Stimulated activated naive B cell treated with anti-CD40 and anti-IgM and Interleukin-4, amounts not matched to agents 10 μg/mL and 1 μg/mL and 100 μg/mL, for 72 hours (primary cell): ENCODE data around the gene DIAPH1.

Experiments
- ATAC-seq, 2 donors: fragments of 150-1000 bp; cut with Tn5 transposase; replicated peaks; 2 replicates each; pipeline ENCODE4 v1.10.0; 2021; ENCODE audit warnings: moderate library complexity in 1 of 2
- DNase-seq: peaks from one replicate; pipeline ENCODE4 v3.0.0; 2021
- H3K27ac Mint-ChIP-seq: one replicate; pipeline ENCODE4 v1.8.0; 2022; ENCODE audit warnings: mild to moderate bottlenecking, mixed read lengths
- H3K27me3 Mint-ChIP-seq, 2 donors: one replicate each; pipeline ENCODE4 v1.8.0; 2022; ENCODE audit warnings: mixed read lengths in 2 of 2
- H3K36me3 Mint-ChIP-seq, 2 donors: one replicate each; pipeline ENCODE4 v1.8.0; 2022; ENCODE audit warnings: mixed read lengths in 2 of 2, mild to moderate bottlenecking in 1 of 2
- H3K4me1 Mint-ChIP-seq, 2 donors: one replicate each; pipeline ENCODE4 v1.8.0; 2022; ENCODE audit warnings: mixed read lengths in 2 of 2, mild to moderate bottlenecking in 1 of 2
- H3K4me3 Mint-ChIP-seq, 2 donors: one replicate each; pipeline ENCODE4 v1.8.0; 2022; ENCODE audit warnings: mild to moderate bottlenecking in 2 of 2, mixed read lengths in 2 of 2, moderate library complexity in 1 of 2
- H3K9me3 Mint-ChIP-seq, 2 donors: one replicate each; pipeline ENCODE4 v1.8.0; 2022; ENCODE audit warnings: mixed read lengths in 2 of 2, mild to moderate bottlenecking in 1 of 2

Gene DIAPH1

GRCh38 chr5:141510850-141511601, 107.8 kb downstream of the DIAPH1 start:
- H3K36me3 Mint-ChIP-seq = peaks cover 22 to 35% of the 10 kb centered on the region in 2 donors
- ATAC-seq (peak in 1 of 2 donors; percentile 17), DNase-seq (no peak)
- peak overlapping the region; percentile 59 for H3K27ac Mint-ChIP-seq
- no peaks in the 10 kb centered on the region for H3K27me3 Mint-ChIP-seq
- peaks cover 0 to 3% of the 10 kb centered on the region in 2 donors for H3K9me3 Mint-ChIP-seq
- H3K4me1 Mint-ChIP-seq = peaks cover 63 to 78% of the 10 kb centered on the region in 2 donors
- H3K4me3 Mint-ChIP-seq = no peak overlapping the region

DNA sequence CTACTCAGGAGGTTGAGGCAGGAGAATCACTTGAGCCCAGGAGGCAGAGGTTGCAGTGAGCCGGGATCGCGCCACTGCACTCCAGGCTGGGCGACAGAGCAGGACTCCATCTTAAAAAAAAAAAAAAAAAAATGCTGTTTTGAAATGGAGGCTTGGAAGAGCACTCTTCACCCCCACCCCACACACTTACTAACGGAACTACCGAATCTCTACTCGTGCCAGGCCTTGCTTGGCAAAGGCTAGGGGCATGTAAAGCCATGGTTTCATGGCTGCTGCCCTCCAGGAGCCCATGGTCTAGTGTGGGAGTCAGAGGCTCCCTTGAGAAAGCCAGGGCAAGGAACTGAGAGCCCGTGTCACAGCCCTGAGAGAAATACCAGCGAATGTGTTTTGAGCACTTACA, 108.6 kb downstream of the DIAPH1 start:
- ATAC-seq (no peak), DNase-seq (no peak)
- Mint-ChIP-seq H3K27me3 (peaks cover 0 to 4% of the 10 kb centered on the region in 2 donors), H3K4me3 (no peak overlapping the region), H3K27ac (peak overlapping the region; percentile 11), H3K4me1 (peaks cover 58 to 73% of the 10 kb centered on the region in 2 donors), H3K9me3 (peaks cover 0 to 3% of the 10 kb centered on the region in 2 donors), H3K36me3 (peaks cover 19 to 28% of the 10 kb centered on the region in 2 donors)

DNA sequence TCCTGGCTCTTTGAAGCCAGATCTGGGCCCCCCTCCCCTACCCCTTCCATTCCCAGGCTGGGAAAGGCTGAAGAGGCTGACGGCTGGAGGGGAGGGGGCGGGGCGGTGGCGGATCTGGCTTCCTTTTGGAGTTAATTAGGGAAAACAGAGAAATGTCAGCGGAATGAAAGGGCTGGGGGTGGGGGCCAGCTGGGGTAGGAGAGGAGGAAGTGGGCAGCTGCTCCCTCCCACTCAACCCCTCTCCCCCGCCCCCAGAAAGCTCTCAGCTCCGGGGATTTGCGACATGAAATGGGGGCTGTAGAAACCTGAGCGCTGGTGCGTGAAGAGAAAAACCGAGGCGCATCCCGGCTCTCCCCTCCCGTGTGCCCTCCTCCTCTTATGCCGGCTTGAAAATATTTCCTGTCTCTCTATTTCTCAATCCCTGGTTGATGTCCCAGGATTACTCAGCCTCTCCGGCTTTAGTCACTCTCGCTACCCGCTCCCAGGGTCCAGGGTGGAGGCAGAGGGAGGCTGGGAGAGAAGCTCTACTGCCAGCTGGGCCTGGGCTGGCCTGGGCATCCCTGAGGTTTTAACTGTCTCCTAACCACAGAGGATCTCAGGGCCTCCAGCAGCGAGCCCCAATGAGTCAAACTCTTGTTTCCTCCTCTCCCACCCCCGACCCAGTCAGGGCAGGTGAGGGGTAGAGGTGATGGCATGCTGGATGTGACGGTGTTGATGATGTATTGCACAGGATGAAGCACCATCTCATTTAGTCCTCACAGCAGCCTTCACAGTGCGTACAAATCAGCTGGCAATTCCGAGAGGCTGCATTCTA, 109.8 kb downstream of the DIAPH1 start:
- Mint-ChIP-seq H3K27me3 (peaks cover 0 to 8% of the 10 kb centered on the region in 2 donors), H3K4me3 (peak overlapping the region; percentile 32 to 70), H3K27ac (peak overlapping the region; percentile 84), H3K36me3 (peaks cover 14 to 18% of the 10 kb centered on the region in 2 donors), H3K4me1 (peaks cover 51 to 65% of the 10 kb centered on the region in 2 donors), H3K9me3 (peaks cover 0 to 3% of the 10 kb centered on the region in 2 donors)
- peak in 1 of 2 donors; percentile 16 for ATAC-seq
- no peak for DNase-seq

GRCh38 chr5:141508440-141508797, 110.4 kb downstream of the DIAPH1 start:
- Mint-ChIP-seq H3K27ac (peak overlapping the region; percentile 28), H3K9me3 (peaks cover 0 to 3% of the 10 kb centered on the region in 2 donors), H3K4me3 (peak overlapping the region in 1 of 2 donors; percentile 0), H3K36me3 (peaks cover 9 to 13% of the 10 kb centered on the region in 2 donors), H3K27me3 (peaks cover 0 to 8% of the 10 kb centered on the region in 2 donors), H3K4me1 (peaks cover 49 to 64% of the 10 kb centered on the region in 2 donors)
- DNase-seq (no peak), ATAC-seq (no peak)

DNA sequence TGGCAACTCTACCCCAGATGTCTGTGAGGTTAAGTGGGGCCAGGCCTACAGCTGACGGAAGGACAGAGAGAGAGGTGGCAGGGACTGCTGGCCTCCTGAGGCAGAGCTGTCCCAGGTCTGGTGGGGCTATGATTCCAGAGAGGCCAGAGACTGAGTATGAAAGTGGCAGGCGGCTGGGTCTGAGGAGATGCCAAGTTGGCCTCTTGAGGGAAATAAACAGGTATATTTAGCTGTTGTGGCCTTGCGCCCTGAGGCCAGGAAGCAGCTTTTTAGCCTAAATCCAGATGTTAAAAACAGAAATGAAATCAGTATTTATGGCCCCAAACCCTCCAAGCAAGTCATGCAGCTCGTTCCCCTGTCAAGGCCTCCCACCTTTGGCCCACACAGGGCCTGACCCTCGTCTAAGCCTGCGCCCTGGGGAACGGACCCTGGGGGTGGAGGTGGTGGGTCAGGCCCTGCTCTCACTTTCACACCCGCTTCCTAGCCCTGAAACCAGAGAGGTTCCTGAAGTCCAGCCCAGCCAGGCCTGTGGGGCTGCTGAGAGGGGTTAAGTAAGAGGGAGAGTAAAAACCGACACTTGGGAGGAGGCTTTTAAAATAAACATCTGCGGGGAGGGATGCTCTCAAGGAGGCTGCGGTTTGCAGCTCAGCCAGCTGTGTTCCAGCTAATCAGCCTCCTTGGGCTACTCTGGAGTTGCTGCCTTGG, 111.3 kb downstream of the DIAPH1 start:
- ATAC-seq (peak; percentile 26 to 40), DNase-seq (no peak)
- H3K4me3 Mint-ChIP-seq = peak overlapping the region in 1 of 2 donors; percentile 25
- peaks cover 43 to 55% of the 10 kb centered on the region in 2 donors for H3K4me1 Mint-ChIP-seq
- H3K36me3 Mint-ChIP-seq = peaks cover 5 to 7% of the 10 kb centered on the region in 2 donors
- H3K9me3 Mint-ChIP-seq = peaks cover 0 to 3% of the 10 kb centered on the region in 2 donors
- peaks cover 0 to 8% of the 10 kb centered on the region in 2 donors for H3K27me3 Mint-ChIP-seq
- H3K27ac Mint-ChIP-seq = peak overlapping the region; percentile 62

- Mint-ChIP-seq H3K36me3 (peaks cover 3 to 4% of the 10 kb centered on the region in 2 donors), H3K9me3 (peaks cover 0 to under 1% of the 10 kb centered on the region in 2 donors), H3K27me3 (peaks cover 4 to 8% of the 10 kb centered on the region in 2 donors), H3K4me3 (no peak overlapping the region), H3K27ac (peak overlapping the region; percentile 62), H3K4me1 (peaks cover 35 to 47% of the 10 kb centered on the region in 2 donors)
- DNase-seq (no peak), ATAC-seq (no peak)
Observed at GRCh38 chr5:141506381-141507155, 112.2 kb downstream of the DIAPH1 start.

- Mint-ChIP-seq H3K27ac (no peak overlapping the region), H3K36me3 (peaks cover 0 to 3% of the 10 kb centered on the region in 2 donors), H3K27me3 (peaks cover 4 to 9% of the 10 kb centered on the region in 2 donors), H3K4me3 (no peak overlapping the region), H3K9me3 (no peaks in the 10 kb centered on the region), H3K4me1 (peaks cover 21 to 29% of the 10 kb centered on the region in 2 donors)
- ATAC-seq = no peak
- DNase-seq = no peak
Observed at GRCh38 chr5:141504216-141504615, 114.6 kb downstream of the DIAPH1 start.

GRCh38 chr5:141503681-141504080, 115.1 kb downstream of the DIAPH1 start:
- Mint-ChIP-seq H3K27me3 (peaks cover 5 to 15% of the 10 kb centered on the region in 2 donors), H3K4me1 (peaks cover 19 to 24% of the 10 kb centered on the region in 2 donors), H3K9me3 (no peaks in the 10 kb centered on the region), H3K27ac (no peak overlapping the region), H3K36me3 (peaks cover 0 to 3% of the 10 kb centered on the region in 2 donors), H3K4me3 (no peak overlapping the region)
- ATAC-seq = peak in 1 of 2 donors; percentile 6
- no peak for DNase-seq

- Mint-ChIP-seq H3K36me3 (peaks cover 3 to 4% of the 10 kb centered on the region in 2 donors), H3K27me3 (peaks cover 16 to 31% of the 10 kb centered on the region in 2 donors), H3K9me3 (no peaks in the 10 kb centered on the region), H3K4me1 (peaks cover 4 to 6% of the 10 kb centered on the region in 2 donors), H3K27ac (no peak overlapping the region), H3K4me3 (no peak overlapping the region)
- no peak for DNase-seq
- no peak for ATAC-seq
Observed at GRCh38 chr5:141501761-141502160, 117.0 kb downstream of the DIAPH1 start.

- Mint-ChIP-seq H3K9me3 (no peaks in the 10 kb centered on the region), H3K27me3 (peaks cover 31 to 68% of the 10 kb centered on the region in 2 donors), H3K27ac (no peak overlapping the region), H3K36me3 (peaks cover 0 to 7% of the 10 kb centered on the region in 2 donors), H3K4me1 (peaks cover 7 to 11% of the 10 kb centered on the region in 2 donors), H3K4me3 (no peak overlapping the region)
- ATAC-seq = no peak
- no peak for DNase-seq
Observed at GRCh38 chr5:141496038-141496437, 122.8 kb downstream of the DIAPH1 start.

DNA sequence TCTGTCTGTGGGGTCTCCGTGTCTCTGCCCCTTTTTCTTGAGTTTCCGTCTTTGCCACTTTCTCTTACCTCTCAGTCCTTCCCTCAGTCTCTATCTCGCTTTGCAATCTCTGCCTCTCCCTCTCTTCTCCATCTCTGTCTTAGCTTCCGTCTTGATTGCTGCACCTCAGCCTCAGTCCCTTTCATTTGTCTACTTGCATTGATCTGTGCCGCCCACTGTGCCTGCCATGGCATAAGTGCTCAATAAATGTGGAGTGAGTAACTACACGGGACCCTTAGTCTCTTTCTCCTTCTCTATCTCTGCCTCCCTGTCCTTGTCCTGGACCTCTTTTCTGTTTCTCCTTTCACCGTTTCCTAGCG, 123.4 kb downstream of the DIAPH1 start:
- Mint-ChIP-seq H3K9me3 (no peaks in the 10 kb centered on the region), H3K27me3 (peaks cover 37 to 74% of the 10 kb centered on the region in 2 donors), H3K36me3 (peaks cover 0 to 11% of the 10 kb centered on the region in 2 donors), H3K4me1 (peaks cover 7 to 12% of the 10 kb centered on the region in 2 donors), H3K4me3 (no peak overlapping the region), H3K27ac (no peak overlapping the region)
- ATAC-seq (no peak), DNase-seq (no peak)

DNA sequence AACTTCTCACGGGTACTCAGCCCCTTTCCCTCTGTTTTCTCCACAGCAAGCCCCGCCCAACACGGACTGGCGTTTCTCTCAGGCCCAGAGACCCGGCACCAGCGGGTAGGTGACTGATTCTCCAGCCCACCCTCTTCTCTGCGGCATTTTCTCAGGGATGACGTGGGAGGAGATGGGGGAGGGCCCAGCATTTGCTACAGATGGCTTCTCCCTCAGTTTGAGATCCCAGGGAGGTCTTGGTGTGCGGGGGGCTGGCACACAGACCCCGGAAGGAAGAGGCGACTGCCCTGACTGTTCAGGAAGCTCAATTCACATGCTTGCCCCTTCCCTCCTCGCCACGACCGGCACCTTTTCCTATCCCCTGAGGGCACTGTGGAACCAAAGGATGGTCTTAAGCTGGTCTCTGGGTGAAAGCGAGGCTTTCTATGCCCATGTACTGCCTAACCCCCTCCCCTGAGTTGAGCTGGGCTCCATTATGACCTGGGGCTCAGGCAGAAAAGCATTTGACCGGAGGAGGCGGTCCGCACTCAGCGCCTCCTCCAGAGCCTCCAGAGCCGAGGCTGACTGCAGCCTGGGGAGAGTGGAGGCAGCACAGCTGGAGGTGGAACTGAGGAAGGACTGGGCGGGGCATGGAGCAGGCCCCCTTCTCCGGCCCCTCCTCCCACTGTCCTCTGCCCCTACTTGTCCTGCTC, 123.9 kb downstream of the DIAPH1 start:
- Mint-ChIP-seq H3K27ac (no peak overlapping the region), H3K27me3 (peaks cover 42 to 79% of the 10 kb centered on the region in 2 donors), H3K4me1 (peaks cover 7 to 12% of the 10 kb centered on the region in 2 donors), H3K9me3 (no peaks in the 10 kb centered on the region), H3K36me3 (peaks cover 0 to 11% of the 10 kb centered on the region in 2 donors), H3K4me3 (no peak overlapping the region)
- DNase-seq (no peak), ATAC-seq (no peak)
